ENCODE measurements around the gene PTH1R.

The PTH1R gene

GRCh38 chr3:46852839-46853355 is 24.6 kb upstream of the PTH1R start:
- Histone ChIP-seq H3K9me3 (ENCODE audit: severe bottlenecking) (no peaks in the 10 kb centered on the region), H3K4me3 (ENCODE audit: severe bottlenecking) (no peak overlapping the region), H3K27me3 (ENCODE audit: insufficient read depth, poor library complexity, severe bottlenecking) (no peaks in the 10 kb centered on the region), H3K36me3 (ENCODE audit: low read depth) (no peaks in the 10 kb centered on the region), H3K27ac (ENCODE audit: poor library complexity, severe bottlenecking) (no peak overlapping the region), H3K4me1 (ENCODE audit: insufficient read depth, poor library complexity, severe bottlenecking) (no peaks in the 10 kb centered on the region)
- DNase-seq (ENCODE audit: low spot score) (peak; percentile 16), ATAC-seq (ENCODE audit: low read depth) (no peak)
- no peak for TF ChIP-seq CTCF (IDR thresholded peaks at IDR 0.05; ENCODE audit: poor library complexity, severe bottlenecking)

GRCh38 chr3:46853441-46854415 is 23.8 kb upstream of the PTH1R start:
- no peak for ATAC-seq (ENCODE audit: low read depth)
- H3K9me3 ChIP-seq (ENCODE audit: severe bottlenecking), result no peaks in the 10 kb centered on the region
- DNase-seq (ENCODE audit: low spot score), result peak; percentile 49
- no peak overlapping the region for H3K27ac ChIP-seq (ENCODE audit: poor library complexity, severe bottlenecking)
- H3K36me3 ChIP-seq (ENCODE audit: low read depth), result no peaks in the 10 kb centered on the region
- H3K4me1 ChIP-seq (ENCODE audit: insufficient read depth, poor library complexity, severe bottlenecking), result no peaks in the 10 kb centered on the region
- no peak overlapping the region for H3K4me3 ChIP-seq (ENCODE audit: severe bottlenecking)
- no peaks in the 10 kb centered on the region for H3K27me3 ChIP-seq (ENCODE audit: insufficient read depth, poor library complexity, severe bottlenecking)
- no peak for TF ChIP-seq CTCF (IDR thresholded peaks at IDR 0.05; ENCODE audit: poor library complexity, severe bottlenecking)

- Histone ChIP-seq H3K9me3 (ENCODE audit: severe bottlenecking) (no peaks in the 10 kb centered on the region), H3K36me3 (ENCODE audit: low read depth) (no peaks in the 10 kb centered on the region), H3K27ac (ENCODE audit: poor library complexity, severe bottlenecking) (no peak overlapping the region), H3K4me1 (ENCODE audit: insufficient read depth, poor library complexity, severe bottlenecking) (no peaks in the 10 kb centered on the region), H3K27me3 (ENCODE audit: insufficient read depth, poor library complexity, severe bottlenecking) (no peaks in the 10 kb centered on the region), H3K4me3 (ENCODE audit: severe bottlenecking) (no peak overlapping the region)
- DNase-seq (ENCODE audit: low spot score) (peak; percentile 45), ATAC-seq (ENCODE audit: low read depth) (no peak)
- no peak for TF ChIP-seq CTCF (IDR thresholded peaks at IDR 0.05; ENCODE audit: poor library complexity, severe bottlenecking)
Measured at GRCh38 chr3:46854555-46854991, 22.9 kb upstream of the PTH1R start.

- no peaks in the 10 kb centered on the region for H3K27me3 ChIP-seq (ENCODE audit: insufficient read depth, poor library complexity, severe bottlenecking)
- no peaks in the 10 kb centered on the region for H3K36me3 ChIP-seq (ENCODE audit: low read depth)
- TF ChIP-seq CTCF (IDR thresholded peaks at IDR 0.05; ENCODE audit: poor library complexity, severe bottlenecking), result no peak
- no peak for ATAC-seq (ENCODE audit: low read depth)
- peak; percentile 34 for DNase-seq (ENCODE audit: low spot score)
- H3K27ac ChIP-seq (ENCODE audit: poor library complexity, severe bottlenecking), result no peak overlapping the region
- H3K4me3 ChIP-seq (ENCODE audit: severe bottlenecking), result no peak overlapping the region
- no peaks in the 10 kb centered on the region for H3K4me1 ChIP-seq (ENCODE audit: insufficient read depth, poor library complexity, severe bottlenecking)
- H3K9me3 ChIP-seq (ENCODE audit: severe bottlenecking), result no peaks in the 10 kb centered on the region
Measured at GRCh38 chr3:46856576-46857471, 20.7 kb upstream of the PTH1R start.
